GM12878 (cell line): ENCODE results near the gene CHMP4B. TPM values are rescaled to one million over a fixed set of nuclear protein-coding genes. Genes with fewer than 3 reads are reported as not detected.

ENCODE experiments used
- ATAC-seq: fragments of 200-7000 bp; cut with Tn5 transposase; 3 replicates; pipeline ENCODE4 v1.9.1; 2020; ENCODE audit warnings: mild to moderate bottlenecking, moderate library complexity
- BruUV-seq: library from RNA; stranded (reverse); fragments of 400-500 nt; replicated peaks from 2 replicates; lab custom pipeline; 2021; lab: Mats Ljungman, UMichigan
- CTCF ChIA-PET: fragments of 300-600 bp; sonication (Branson Sonifier 250); formaldehyde crosslinking; extraction: SDS; loops from one replicate; lab custom pipeline; 2021; ENCODE audit warnings: inconsistent platforms; lab: Yijun Ruan, JAX
- POLR2A ChIA-PET: fragments of 350-600 bp; formaldehyde crosslinking; extraction: SDS; loops from one replicate; lab custom pipeline; 2021; ENCODE audit warnings: inconsistent platforms; lab: Charles Lee
- RAD21 ChIA-PET: fragments of 300-600 bp; sonication (Branson Sonifier 250); formaldehyde crosslinking; loops from one replicate; lab custom pipeline; 2023; ENCODE audit warnings: antibody characterized with exemption; ENCODE audit not compliant: unreplicated experiment; lab: Charles Lee
- SMC1A ChIA-PET: fragments of 300-600 bp; sonication (Branson Sonifier 250); formaldehyde crosslinking; loops from one replicate; lab custom pipeline; 2023; ENCODE audit not compliant: unreplicated experiment, uncharacterized antibody; lab: Charles Lee
- DNase-seq: peaks from one replicate; pipeline ENCODE4 v3.0.0-alpha.2; 2011; ENCODE audit warnings: low read depth, low spot score
- FAIRE-seq: peaks from 3 replicates; lab custom pipeline; 2011; peaks lifted over from hg19 to GRCh38; lab: Jason Lieb, UNC
- H2AFZ ChIP-seq: 2 replicates; pipeline ENCODE4 v1.6.0; 2011; ENCODE audit warnings: low read depth, low read length, control low read depth; ENCODE audit not compliant: control insufficient read depth
- H3K27ac ChIP-seq: 2 replicates; pipeline ENCODE4 v1.5.1; 2011; ENCODE audit warnings: control low read depth; ENCODE audit not compliant: control insufficient read depth, insufficient read depth
- H3K27me3 ChIP-seq, 2 experiments: replicated peaks in 1 of 2; 2 replicates each; pipeline versions ENCODE4 v1.6.0 to v1.6.1; 2011; ENCODE audit warnings: low read length in 1 of 2; ENCODE audit not compliant: control insufficient read depth in 2 of 2, insufficient read depth in 2 of 2
- H3K36me3 ChIP-seq, 2 experiments: 2 replicates each; pipeline ENCODE4 v1.5.1; 2011; ENCODE audit warnings: low read length in 1 of 2; ENCODE audit not compliant: control insufficient read depth in 2 of 2, insufficient read depth in 2 of 2
- H3K4me1 ChIP-seq: 2 replicates; pipeline ENCODE4 v1.6.1; 2011; ENCODE audit warnings: mild to moderate bottlenecking, low read length, moderate library complexity, mixed read lengths; ENCODE audit not compliant: control insufficient read depth, insufficient read depth
- H3K4me2 ChIP-seq: 2 replicates; pipeline ENCODE4 v1.6.0; 2011; ENCODE audit warnings: control low read depth; ENCODE audit not compliant: control insufficient read depth, insufficient read depth
- H3K4me3 ChIP-seq: fragments of 200-600 bp; sonication (generic); 2 replicates; pipeline ENCODE4 v1.5.1; 2016
- H3K79me2 ChIP-seq: 2 replicates; pipeline ENCODE4 v1.6.0; 2011; ENCODE audit warnings: low read length; ENCODE audit not compliant: control insufficient read depth, insufficient read depth
- H3K9ac ChIP-seq: 2 replicates; pipeline ENCODE4 v1.8.0; 2011; ENCODE audit warnings: low read length, control low read depth, mixed read lengths; ENCODE audit not compliant: control insufficient read depth, insufficient read depth
- H3K9me3 ChIP-seq: replicated peaks from 3 replicates; pipeline ENCODE4 v1.5.1; 2011; ENCODE audit warnings: mild to moderate bottlenecking, low read length; ENCODE audit not compliant: control insufficient read depth, insufficient read depth
- H4K20me1 ChIP-seq: 2 replicates; pipeline ENCODE4 v1.6.0; 2011; ENCODE audit not compliant: control insufficient read depth, insufficient read depth
- CBX5 ChIP-seq: sonication (generic); IDR thresholded peaks from 2 replicates; pipeline ENCODE4 v1.6.1; 2016; ENCODE audit warnings: low read depth, moderate library complexity, mild to moderate bottlenecking, inconsistent platforms
- CHD2 ChIP-seq: IDR thresholded peaks from 2 replicates; pipeline ENCODE4 v1.6.1; 2011; ENCODE audit warnings: low read depth, low read length, improper control_type of control experiment, borderline replicate concordance
- GABPA ChIP-seq: IDR thresholded peaks from 2 replicates; pipeline ENCODE4 v1.6.1; 2014; ENCODE audit warnings: antibody characterized with exemption, low read depth, mild to moderate bottlenecking, inconsistent platforms
- HDGF ChIP-seq: fragments of 450-650 bp; IDR thresholded peaks from 2 replicates; pipeline ENCODE4 v1.6.1; 2016; ENCODE audit warnings: antibody characterized with exemption
- JUND ChIP-seq: IDR thresholded peaks from 2 replicates; pipeline ENCODE4 v1.6.1; 2012; ENCODE audit warnings: low read depth, mild to moderate bottlenecking, low read length, improper control_type of control experiment, moderate library complexity
- KAT2A ChIP-seq: conservative IDR thresholded peaks from 2 replicates; pipeline ENCODE4 v1.6.1; 2011; ENCODE audit warnings: low read depth, low read length; ENCODE audit not compliant: control insufficient read depth
- MEF2B ChIP-seq: fragments of 450-650 bp; IDR thresholded peaks from 2 replicates; pipeline ENCODE4 v1.6.1; 2018; ENCODE audit warnings: mild to moderate bottlenecking, moderate library complexity; ENCODE audit not compliant: partially characterized antibody, poor library complexity, severe bottlenecking
- MXI1 ChIP-seq: fragments of 150-350 bp; IDR thresholded peaks from 2 replicates; pipeline ENCODE4 v1.6.1; 2011; ENCODE audit warnings: low read depth, mild to moderate bottlenecking, inconsistent platforms, low read length, improper control_type of control experiment
- NBN ChIP-seq: fragments of 450-650 bp; IDR thresholded peaks from 2 replicates; pipeline ENCODE4 v1.6.1; 2016
- RELB ChIP-seq: fragments of 450-650 bp; IDR thresholded peaks from 2 replicates; pipeline ENCODE4 v1.6.1; 2017; ENCODE audit warnings: low read depth, mild to moderate bottlenecking, moderate library complexity
- SPI1 ChIP-seq: IDR thresholded peaks from 2 replicates; pipeline ENCODE4 v1.6.1; 2011; ENCODE audit warnings: low read depth, mild to moderate bottlenecking, low read length, moderate library complexity, borderline replicate concordance; ENCODE audit not compliant: insufficient read depth
- STAT3 ChIP-seq: IDR thresholded peaks from 2 replicates; pipeline ENCODE4 v1.6.1; 2011; ENCODE audit warnings: low read depth, low read length, improper control_type of control experiment
- TARDBP ChIP-seq: IDR thresholded peaks from 2 replicates; pipeline ENCODE4 v1.6.1; 2016; ENCODE audit warnings: borderline replicate concordance
- TBL1XR1 ChIP-seq: IDR thresholded peaks from 2 replicates; pipeline ENCODE4 v1.6.1; 2012; ENCODE audit warnings: low read depth, low read length, improper control_type of control experiment
- TCF7 ChIP-seq: IDR thresholded peaks from 2 replicates; pipeline ENCODE4 v1.6.1; 2014; ENCODE audit warnings: antibody characterized with exemption, borderline replicate concordance
- ZZZ3 ChIP-seq: IDR thresholded peaks from 2 replicates; pipeline ENCODE4 v1.6.1; 2011; ENCODE audit warnings: low read depth; ENCODE audit not compliant: control insufficient read depth, insufficient read length
- WGBS: methylation state at CpG from one replicate; pipeline ENCODE4 v1.1.6; 2016; ENCODE audit warnings: low lambda C conversion rate; ENCODE audit not compliant: insufficient replicate concordance, insufficient coverage; ENCODE audit errors: missing lambda C conversion rate; 5-methylcytosine and 5-hydroxymethylcytosine counted together
- in situ Hi-C: fragments of 300-500 bp; cut with MboI; formaldehyde crosslinking; loops from 9 replicates; pipeline ENCODE4 v1.14.3; 2018; ENCODE audit warnings: mixed read lengths
- intact Hi-C: fragments of 100-400 bp; cut with micrococcal nuclease; formaldehyde crosslinking; loops from one replicate; pipeline ENCODE4 v1.14.2; 2022; ENCODE audit not compliant: unreplicated experiment
- polyA plus RNA-seq, 11 experiments: library from polyadenylated mRNA; depleted of rRNA in 4 of 11; unstranded in 6 of 11; stranded (reverse) in 5 of 11; fragments of >200 nt; fragmentation: Nextera tagmentation in 4 of 11; fragmentation: Illumina TruSeq in 1 of 11; extraction: Ambion mirVana in 4 of 11; extraction: Trizol in 1 of 11; gene quantifications; 1 replicate in 1 of 11; 2 replicates in 10 of 11; pipeline versions ENCODE4 v1.2.1 to v1.2.3, GENCODE V29; 2011 to 2016; ENCODE audit warnings: inconsistent platforms in 2 of 11, missing spikeins in 2 of 11, low read depth in 1 of 11
- total RNA-seq, 4 experiments: library from RNA; depleted of rRNA in 3 of 4; stranded (reverse); fragments of >200 nt in 3 of 4; fragmentation: Illumina TruSeq in 1 of 4; extraction: Trizol in 1 of 4; gene quantifications; 2 replicates each; pipeline versions ENCODE4 v1.2.1 to v1.2.3, GENCODE V29; 2013 to 2021
- TF ChIP-seq, protein P1 (sequence below): IDR thresholded peaks from 2 replicates; pipeline ENCODE4 v1.6.1; 2012; ENCODE audit warnings: improper control_type of control experiment, low read depth, low read length; ENCODE audit not compliant: insufficient replicate concordance

The CHMP4B gene
- total and polyA plus RNA-seq, 10 of the 15 experiments (the other 5 are each of a cell fraction or from before 2014, with no cell fraction given): 4.2 to 118 (median 49.6) TPM

GRCh38 chr20:33781945-33782344 lies 29.2 kb upstream of the CHMP4B start:
- no peaks in the 10 kb centered on the region for H3K79me2 ChIP-seq
- ChIA-PET CTCF (interaction anchor here (0.5 to 2.1 kb wide), 3 partner anchors 10 to 1687 kb away, joined by 4 to 16 read pairs (median 4); no protein-coding TSS in a partner anchor), POLR2A (no interaction called here), SMC1A (interaction anchor here (0.9 kb wide), 1 partner anchor 1043 kb away, joined by 3 read pairs; no protein-coding TSS in a partner anchor), RAD21 (interaction anchor here (1.1 kb wide), 1 partner anchor 97 kb away, joined by 3 read pairs; no protein-coding TSS in a partner anchor)
- BruUV-seq: no TSS peak
- peaks cover 43% of the 10 kb centered on the region for H3K4me1 ChIP-seq
- ATAC-seq: no peak
- 100% methylated on average over 1 of the region's 1 CpG for WGBS
- intact Hi-C loops: no loop called here
- H3K27me3 ChIP-seq: no peaks in the 10 kb centered on the region
- FAIRE-seq: no peak
- no peak for TF ChIP-seq KAT2A
- no peak for TF ChIP-seq TCF7
- no peak for TF ChIP-seq GABPA
- TF ChIP-seq, protein P1, sequence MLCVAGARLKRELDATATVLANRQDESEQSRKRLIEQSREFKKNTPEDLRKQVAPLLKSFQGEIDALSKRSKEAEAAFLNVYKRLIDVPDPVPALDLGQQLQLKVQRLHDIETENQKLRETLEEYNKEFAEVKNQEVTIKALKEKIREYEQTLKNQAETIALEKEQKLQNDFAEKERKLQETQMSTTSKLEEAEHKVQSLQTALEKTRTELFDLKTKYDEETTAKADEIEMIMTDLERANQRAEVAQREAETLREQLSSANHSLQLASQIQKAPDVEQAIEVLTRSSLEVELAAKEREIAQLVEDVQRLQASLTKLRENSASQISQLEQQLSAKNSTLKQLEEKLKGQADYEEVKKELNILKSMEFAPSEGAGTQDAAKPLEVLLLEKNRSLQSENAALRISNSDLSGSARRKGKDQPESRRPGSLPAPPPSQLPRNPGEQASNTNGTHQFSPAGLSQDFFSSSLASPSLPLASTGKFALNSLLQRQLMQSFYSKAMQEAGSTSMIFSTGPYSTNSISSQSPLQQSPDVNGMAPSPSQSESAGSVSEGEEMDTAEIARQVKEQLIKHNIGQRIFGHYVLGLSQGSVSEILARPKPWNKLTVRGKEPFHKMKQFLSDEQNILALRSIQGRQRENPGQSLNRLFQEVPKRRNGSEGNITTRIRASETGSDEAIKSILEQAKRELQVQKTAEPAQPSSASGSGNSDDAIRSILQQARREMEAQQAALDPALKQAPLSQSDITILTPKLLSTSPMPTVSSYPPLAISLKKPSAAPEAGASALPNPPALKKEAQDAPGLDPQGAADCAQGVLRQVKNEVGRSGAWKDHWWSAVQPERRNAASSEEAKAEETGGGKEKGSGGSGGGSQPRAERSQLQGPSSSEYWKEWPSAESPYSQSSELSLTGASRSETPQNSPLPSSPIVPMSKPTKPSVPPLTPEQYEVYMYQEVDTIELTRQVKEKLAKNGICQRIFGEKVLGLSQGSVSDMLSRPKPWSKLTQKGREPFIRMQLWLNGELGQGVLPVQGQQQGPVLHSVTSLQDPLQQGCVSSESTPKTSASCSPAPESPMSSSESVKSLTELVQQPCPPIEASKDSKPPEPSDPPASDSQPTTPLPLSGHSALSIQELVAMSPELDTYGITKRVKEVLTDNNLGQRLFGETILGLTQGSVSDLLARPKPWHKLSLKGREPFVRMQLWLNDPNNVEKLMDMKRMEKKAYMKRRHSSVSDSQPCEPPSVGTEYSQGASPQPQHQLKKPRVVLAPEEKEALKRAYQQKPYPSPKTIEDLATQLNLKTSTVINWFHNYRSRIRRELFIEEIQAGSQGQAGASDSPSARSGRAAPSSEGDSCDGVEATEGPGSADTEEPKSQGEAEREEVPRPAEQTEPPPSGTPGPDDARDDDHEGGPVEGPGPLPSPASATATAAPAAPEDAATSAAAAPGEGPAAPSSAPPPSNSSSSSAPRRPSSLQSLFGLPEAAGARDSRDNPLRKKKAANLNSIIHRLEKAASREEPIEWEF: no peak
- TF ChIP-seq TBL1XR1: no peak
- no peak for TF ChIP-seq RELB
- TF ChIP-seq MXI1: no peak
- no peak for TF ChIP-seq STAT3
- no peak for TF ChIP-seq HDGF
- no peak for TF ChIP-seq NBN
- no peak for TF ChIP-seq CBX5
- no peak for TF ChIP-seq TARDBP
- no peak for TF ChIP-seq JUND
- no peak for TF ChIP-seq ZZZ3
- TF ChIP-seq CHD2: no peak
- TF ChIP-seq MEF2B: no peak
- TF ChIP-seq SPI1: no peak
- no peaks in the 10 kb centered on the region for H3K9me3 ChIP-seq
- H3K4me2 ChIP-seq: no peak overlapping the region
- in situ Hi-C loops: no loop called here
- no peak for DNase-seq
- H3K9ac ChIP-seq: no peak overlapping the region
- no peak overlapping the region for H2AFZ ChIP-seq
- H3K4me3 ChIP-seq: no peak overlapping the region
- H3K36me3 ChIP-seq: no peaks in the 10 kb centered on the region; a peak in 1 of 4 replicates
- H3K27ac ChIP-seq: no peak overlapping the region
- H4K20me1 ChIP-seq: no peaks in the 10 kb centered on the region
